Measurements from ENCODE around the gene DNAJB9.

GRCh38 chr7:108603656-108604306 is 34.1 kb downstream of the DNAJB9 start:
- no peak for TF ChIP-seq POLR2A (IDR thresholded peaks at IDR 0.05; ENCODE audit: low read length)
- TF ChIP-seq GATA1 (IDR thresholded peaks at IDR 0.05; ENCODE audit: low read depth, low read length): no peak

Measured in erythroblast (primary cell).